A673 (cell line): ENCODE measurements around the gene SLFN5.

Experiments
- CTCF ChIP-seq: fragments of 300-800, 200-600 bp; sonication (generic); conservative IDR thresholded peaks from 2 replicates; pipeline ENCODE4 v1.5.1; 2017; ENCODE audit warnings: low read depth, mild to moderate bottlenecking, antibody characterized with exemption, low read length, moderate library complexity, mixed read lengths
- EZH2 ChIP-seq: fragments of 200-600 bp; sonication (generic); IDR thresholded peaks from 2 replicates; pipeline ENCODE4 v1.6.1; 2017; ENCODE audit warnings: borderline replicate concordance, low read depth, mild to moderate bottlenecking, mixed read lengths, antibody characterized with exemption, low read length; ENCODE audit not compliant: poor library complexity, severe bottlenecking

- TF ChIP-seq EZH2: no peak
- no peak for TF ChIP-seq CTCF
Observed at GRCh38 chr17:35297666-35298065, 54.8 kb downstream of the SLFN5 start.
